IMR-90 (cell line): ENCODE data around the gene MTM1. TPM values are rescaled to one million over a fixed set of nuclear protein-coding genes. Genes with fewer than 3 reads are reported as not detected.

Experiments used
- ATAC-seq: fragments of 200-7000 bp; cut with Tn5 transposase; 2 replicates; pipeline ENCODE4 v1.9.1; 2020; ENCODE audit warnings: low read depth, mild to moderate bottlenecking, moderate library complexity
- BruUV-seq: library from RNA; stranded (reverse); fragments of 400-500 nt; replicated peaks from 2 replicates; lab custom pipeline; 2021; lab: Mats Ljungman, UMichigan
- CTCF ChIA-PET: fragments of 300-600 bp; formaldehyde crosslinking; extraction: SDS; loops from one replicate; lab custom pipeline; 2021; ENCODE audit warnings: antibody characterized with exemption; lab: Yijun Ruan, JAX
- POLR2A ChIA-PET: fragments of 300-600 bp; sonication (Branson Sonifier 250); formaldehyde crosslinking; loops from one replicate; lab custom pipeline; 2022; ENCODE audit warnings: antibody characterized with exemption; ENCODE audit not compliant: unreplicated experiment; lab: Charles Lee
- DNase-seq: peaks from one replicate; pipeline ENCODE4 v3.0.0; 2013
- H2AFZ ChIP-seq: replicated peaks from 2 replicates; pipeline ENCODE3; 2013; ENCODE audit warnings: low read length, mild to moderate bottlenecking; ENCODE audit not compliant: poor library complexity
- H2AK5ac ChIP-seq: 2 replicates; pipeline ENCODE4 v1.6.1; 2013; ENCODE audit warnings: low read depth, low read length, inconsistent platforms
- H2AK9ac ChIP-seq: replicated peaks from 2 replicates; pipeline ENCODE3; 2013; ENCODE audit warnings: mild to moderate bottlenecking, low read depth, low read length, moderate library complexity; ENCODE audit not compliant: poor library complexity
- H2BK120ac ChIP-seq: 2 replicates; pipeline ENCODE4 v1.6.1; 2013; ENCODE audit warnings: low read depth, low read length, inconsistent platforms
- H2BK15ac ChIP-seq: 3 replicates; pipeline ENCODE4 v1.6.1; 2013; ENCODE audit warnings: low read depth, low read length, inconsistent platforms
- H2BK20ac ChIP-seq: 2 replicates; pipeline ENCODE4 v1.6.1; 2013; ENCODE audit warnings: low read depth, mild to moderate bottlenecking, inconsistent platforms, low read length, moderate library complexity
- H2BK5ac ChIP-seq: 2 replicates; pipeline ENCODE4 v1.6.1; 2013; ENCODE audit warnings: mild to moderate bottlenecking, low read depth, low read length, inconsistent platforms; ENCODE audit not compliant: poor library complexity, severe bottlenecking
- H3K14ac ChIP-seq: replicated peaks from 2 replicates; pipeline ENCODE4 v1.6.1; 2013; ENCODE audit warnings: low read depth, low read length, inconsistent platforms
- H3K18ac ChIP-seq: 2 replicates; pipeline ENCODE4 v1.6.1; 2013; ENCODE audit warnings: low read depth, low read length, control low read depth
- H3K23ac ChIP-seq: 2 replicates; pipeline ENCODE4 v1.6.1; 2013; ENCODE audit warnings: low read depth, low read length, inconsistent platforms
- H3K27ac ChIP-seq: 2 replicates; pipeline ENCODE4 v1.5.1; 2013; ENCODE audit warnings: mild to moderate bottlenecking, control low read depth, low read length; ENCODE audit not compliant: insufficient read depth
- H3K27me3 ChIP-seq: 2 replicates; pipeline ENCODE4 v1.6.1; 2013; ENCODE audit warnings: low read length; ENCODE audit not compliant: control insufficient read depth, insufficient read depth
- H3K36me3 ChIP-seq: 2 replicates; pipeline ENCODE4 v1.6.1; 2013; ENCODE audit warnings: low read length, mixed read lengths; ENCODE audit not compliant: control insufficient read depth, insufficient read depth
- H3K4ac ChIP-seq: 2 replicates; pipeline ENCODE4 v1.6.1; 2013; ENCODE audit warnings: low read depth, low read length, inconsistent platforms
- H3K4me1 ChIP-seq: 2 replicates; pipeline ENCODE4 v1.6.1; 2013; ENCODE audit warnings: low read length, mixed read lengths; ENCODE audit not compliant: control insufficient read depth, insufficient read depth
- H3K4me2 ChIP-seq: 2 replicates; pipeline ENCODE4 v1.6.1; 2013; ENCODE audit warnings: low read depth, mild to moderate bottlenecking, control low read depth, low read length, moderate library complexity
- H3K4me3 ChIP-seq: 2 replicates; pipeline ENCODE4 v1.5.1; 2013; ENCODE audit warnings: low read depth, mild to moderate bottlenecking, control low read depth, low read length, moderate library complexity; ENCODE audit not compliant: insufficient read depth
- H3K56ac ChIP-seq: 2 replicates; pipeline ENCODE4 v1.6.1; 2013; ENCODE audit warnings: low read length, inconsistent platforms; ENCODE audit not compliant: insufficient read depth; ENCODE audit errors: extremely low read depth
- H3K79me1 ChIP-seq, 2 experiments: 2 replicates each; pipeline ENCODE4 v1.6.1; 2013; ENCODE audit warnings: low read length in 2 of 2, inconsistent platforms in 1 of 2, low read depth in 1 of 2
- H3K9ac ChIP-seq: 2 replicates; pipeline ENCODE4 v1.6.1; 2013; ENCODE audit warnings: low read depth, low read length, control low read depth
- H3K9me1 ChIP-seq: 2 replicates; pipeline ENCODE4 v1.6.1; 2013; ENCODE audit warnings: low read length, inconsistent platforms; ENCODE audit not compliant: insufficient read depth
- H3K9me3 ChIP-seq: 2 replicates; pipeline ENCODE4 v1.6.1; 2013; ENCODE audit warnings: low read length; ENCODE audit not compliant: control insufficient read depth, insufficient read depth
- H4K20me1 ChIP-seq: 2 replicates; pipeline ENCODE4 v1.6.1; 2013; ENCODE audit warnings: low read length, inconsistent platforms; ENCODE audit not compliant: insufficient read depth
- H4K5ac ChIP-seq: 2 replicates; pipeline ENCODE4 v1.6.1; 2013; ENCODE audit warnings: mild to moderate bottlenecking, low read depth, low read length, control low read depth
- H4K8ac ChIP-seq, 2 experiments: 2 replicates each; pipeline ENCODE4 v1.6.1; 2013; ENCODE audit warnings: low read depth in 2 of 2, low read length in 2 of 2, control low read depth in 1 of 2, inconsistent platforms in 1 of 2
- H4K91ac ChIP-seq: 2 replicates; pipeline ENCODE4 v1.6.1; 2013; ENCODE audit warnings: low read depth, low read length, inconsistent platforms; ENCODE audit not compliant: insufficient read depth
- BHLHE40 ChIP-seq: fragments of 150-350 bp; IDR thresholded peaks from 2 replicates; pipeline ENCODE4 v1.6.1; 2016; ENCODE audit warnings: mild to moderate bottlenecking, low read depth, low read length
- CEBPB ChIP-seq: IDR thresholded peaks from 2 replicates; pipeline ENCODE4 v1.6.1; 2012; ENCODE audit warnings: low read depth, low read length, improper control_type of control experiment
- CHD1 ChIP-seq: IDR thresholded peaks from 2 replicates; pipeline ENCODE4 v1.6.1; 2012; ENCODE audit warnings: low read depth, low read length, improper control_type of control experiment
- FOS ChIP-seq: fragments of 150-350 bp; IDR thresholded peaks from 2 replicates; pipeline ENCODE4 v1.6.1; 2016; ENCODE audit warnings: low read depth, low read length
- MAFK ChIP-seq: IDR thresholded peaks from 2 replicates; pipeline ENCODE4 v1.6.1; 2012; ENCODE audit warnings: low read depth, low read length, improper control_type of control experiment
- MAZ ChIP-seq: IDR thresholded peaks from 2 replicates; pipeline ENCODE4 v1.6.1; 2012; ENCODE audit warnings: low read depth, mild to moderate bottlenecking, low read length, improper control_type of control experiment, moderate library complexity, borderline replicate concordance
- MXI1 ChIP-seq: IDR thresholded peaks from 2 replicates; pipeline ENCODE4 v1.6.1; 2012; ENCODE audit warnings: low read depth, mild to moderate bottlenecking, low read length, moderate library complexity, borderline replicate concordance
- NFE2L2 ChIP-seq: fragments of 150-350 bp; IDR thresholded peaks from 2 replicates; pipeline ENCODE4 v1.6.1; 2016; ENCODE audit warnings: low read depth, mild to moderate bottlenecking, low read length
- POLR2A ChIP-seq: IDR thresholded peaks from 2 replicates; pipeline ENCODE4 v1.6.1; 2012; ENCODE audit warnings: mild to moderate bottlenecking, low read depth, low read length
- RAD21 ChIP-seq: IDR thresholded peaks from 2 replicates; pipeline ENCODE4 v1.6.1; 2012; ENCODE audit warnings: low read length, improper control_type of control experiment
- RCOR1 ChIP-seq: IDR thresholded peaks from 2 replicates; pipeline ENCODE4 v1.6.1; 2012; ENCODE audit warnings: mild to moderate bottlenecking, low read length, improper control_type of control experiment; ENCODE audit not compliant: insufficient replicate concordance
- RFX5 ChIP-seq: IDR thresholded peaks from 2 replicates; pipeline ENCODE4 v1.8.0; 2012; ENCODE audit warnings: low read depth, mild to moderate bottlenecking, low read length, moderate library complexity
- SMC3 ChIP-seq: fragments of 150-350 bp; IDR thresholded peaks from 2 replicates; pipeline ENCODE4 v1.6.1; 2016; ENCODE audit warnings: low read depth, mild to moderate bottlenecking, antibody characterized with exemption, low read length, moderate library complexity
- WGBS, 2 experiments: methylation state at CpG; one replicate each; pipeline versions ENCODE4 v1.1.5 to v1.1.7; 2013; ENCODE audit warnings: missing lambda C conversion rate in 2 of 2; ENCODE audit not compliant: insufficient read length in 1 of 2; ENCODE audit errors: extremely low coverage in 2 of 2; 5-methylcytosine and 5-hydroxymethylcytosine counted together
- dilution Hi-C: fragments of 300-500 bp; cut with HindIII; formaldehyde crosslinking; loops from one replicate; pipeline ENCODE4 v1.14.3; 2018; ENCODE audit warnings: low sequenced_read_pairs; ENCODE audit not compliant: unreplicated experiment
- in situ Hi-C: fragments of 300-500 bp; cut with MboI; formaldehyde crosslinking; loops from 3 replicates; pipeline ENCODE4 v1.14.3; 2019; ENCODE audit warnings: low sequenced_read_pairs, inconsistent platforms, mixed read lengths
- intact Hi-C: fragments of 100-400 bp; cut with micrococcal nuclease; formaldehyde crosslinking; loops from 2 replicates; pipeline ENCODE4 v1.10.0; 2022
- polyA plus RNA-seq, 3 experiments: library from polyadenylated mRNA; depleted of rRNA; stranded (reverse); fragments of >200 nt; gene quantifications; 2 replicates each; pipeline ENCODE4 v1.2.3, GENCODE V29; 2012; ENCODE audit warnings: low replicate concordance in 1 of 3
- total RNA-seq: library from RNA; depleted of rRNA; stranded (reverse); fragments of >200 nt; gene quantifications from 2 replicates; pipeline ENCODE4 v1.2.3, GENCODE V29; 2012
- TF ChIP-seq, protein P1 (sequence below): fragments of 150-350 bp; IDR thresholded peaks from 2 replicates; pipeline ENCODE4 v1.6.1; 2016; ENCODE audit warnings: low read depth, mild to moderate bottlenecking, low read length, moderate library complexity, borderline replicate concordance
- TF ChIP-seq, protein P2 (sequence below): fragments of 150-350 bp; IDR thresholded peaks from 2 replicates; pipeline ENCODE4 v1.6.1; 2017; ENCODE audit warnings: mild to moderate bottlenecking, antibody characterized with exemption, low read length, low read depth
- TF ChIP-seq, protein P3 (sequence below): conservative IDR thresholded peaks from 2 replicates; pipeline ENCODE4 v1.5.1; 2012; ENCODE audit warnings: mild to moderate bottlenecking, low read depth, low read length, improper control_type of control experiment

The MTM1 gene
- total and polyA plus RNA-seq, 2 of the 4 experiments (the other 2 are of a cell fraction): 3.8 to 5.6 TPM

DNA sequence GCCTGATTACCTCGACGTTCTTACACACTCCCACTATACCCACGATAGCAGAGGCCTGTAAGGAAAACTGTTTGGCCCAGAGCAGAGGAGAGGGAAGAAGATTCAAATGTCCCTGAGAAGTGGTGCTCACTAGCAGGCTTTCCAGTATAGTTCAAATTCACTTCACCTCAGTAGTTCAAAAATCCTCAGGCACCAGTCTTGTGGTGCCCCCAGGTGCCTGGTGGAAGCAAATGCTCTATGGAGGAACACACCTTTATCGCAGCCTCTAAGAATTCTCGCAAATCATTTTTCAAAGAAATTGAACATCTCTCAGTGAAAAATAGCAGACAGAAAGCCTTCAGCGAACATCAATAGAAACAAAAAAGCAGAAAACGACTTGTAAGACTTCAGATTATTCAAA, 112.6 kb downstream of the MTM1 start:
- Histone ChIP-seq H3K14ac (no peak overlapping the region), H4K5ac (no peak overlapping the region), H4K20me1 (no peaks in the 10 kb centered on the region), H2AK5ac (no peak overlapping the region), H3K36me3 (no peaks in the 10 kb centered on the region), H3K23ac (no peak overlapping the region), H2BK120ac (no peak overlapping the region), H3K4ac (no peak overlapping the region), H2BK5ac (no peak overlapping the region), H4K91ac (no peak overlapping the region), H2AK9ac (no peak overlapping the region), H3K9me3 (peaks cover 2% of the 10 kb centered on the region; the same call in 1 of the 2 replicates), H4K8ac (no peak overlapping the region), H2BK20ac (no peak overlapping the region), H3K4me2 (no peak overlapping the region), H3K56ac (no peak overlapping the region), H3K9me1 (no peaks in the 10 kb centered on the region), H3K9ac (no peak overlapping the region), H3K18ac (no peak overlapping the region), H3K4me1 (no peaks in the 10 kb centered on the region), H2AFZ (no peak overlapping the region), H3K4me3 (no peak overlapping the region), H3K27ac (no peak overlapping the region), H3K79me1 (no peaks in the 10 kb centered on the region), H2BK15ac (no peak overlapping the region), H3K27me3 (no peaks in the 10 kb centered on the region)
- BruUV-seq: no TSS peak
- ChIA-PET POLR2A (no interaction called here), CTCF (no interaction called here)
- intact Hi-C loops (loop anchor here (2.0 to 10.0 kb wide), 2 partner anchors 16 to 316 kb away; partner anchors contain the start of gene MAMLD1), in situ Hi-C loops (no loop called here), dilution Hi-C loops (no loop called here)
- TF ChIP-seq MAZ: no peak
- TF ChIP-seq BHLHE40: no peak
- TF ChIP-seq RCOR1: no peak
- no peak for TF ChIP-seq NFE2L2
- TF ChIP-seq FOS: no peak
- TF ChIP-seq, protein P1, sequence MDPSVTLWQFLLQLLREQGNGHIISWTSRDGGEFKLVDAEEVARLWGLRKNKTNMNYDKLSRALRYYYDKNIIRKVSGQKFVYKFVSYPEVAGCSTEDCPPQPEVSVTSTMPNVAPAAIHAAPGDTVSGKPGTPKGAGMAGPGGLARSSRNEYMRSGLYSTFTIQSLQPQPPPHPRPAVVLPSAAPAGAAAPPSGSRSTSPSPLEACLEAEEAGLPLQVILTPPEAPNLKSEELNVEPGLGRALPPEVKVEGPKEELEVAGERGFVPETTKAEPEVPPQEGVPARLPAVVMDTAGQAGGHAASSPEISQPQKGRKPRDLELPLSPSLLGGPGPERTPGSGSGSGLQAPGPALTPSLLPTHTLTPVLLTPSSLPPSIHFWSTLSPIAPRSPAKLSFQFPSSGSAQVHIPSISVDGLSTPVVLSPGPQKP: no peak
- TF ChIP-seq MAFK: no peak
- no peak for TF ChIP-seq POLR2A
- TF ChIP-seq RFX5: no peak
- no peak for TF ChIP-seq CHD1
- no peak for TF ChIP-seq MXI1
- TF ChIP-seq CEBPB: no peak
- peak; percentile 45 for TF ChIP-seq RAD21
- TF ChIP-seq, protein P2, sequence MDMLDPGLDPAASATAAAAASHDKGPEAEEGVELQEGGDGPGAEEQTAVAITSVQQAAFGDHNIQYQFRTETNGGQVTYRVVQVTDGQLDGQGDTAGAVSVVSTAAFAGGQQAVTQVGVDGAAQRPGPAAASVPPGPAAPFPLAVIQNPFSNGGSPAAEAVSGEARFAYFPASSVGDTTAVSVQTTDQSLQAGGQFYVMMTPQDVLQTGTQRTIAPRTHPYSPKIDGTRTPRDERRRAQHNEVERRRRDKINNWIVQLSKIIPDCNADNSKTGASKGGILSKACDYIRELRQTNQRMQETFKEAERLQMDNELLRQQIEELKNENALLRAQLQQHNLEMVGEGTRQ: no peak
- TF ChIP-seq SMC3: peak; percentile 26
- TF ChIP-seq, protein P3, sequence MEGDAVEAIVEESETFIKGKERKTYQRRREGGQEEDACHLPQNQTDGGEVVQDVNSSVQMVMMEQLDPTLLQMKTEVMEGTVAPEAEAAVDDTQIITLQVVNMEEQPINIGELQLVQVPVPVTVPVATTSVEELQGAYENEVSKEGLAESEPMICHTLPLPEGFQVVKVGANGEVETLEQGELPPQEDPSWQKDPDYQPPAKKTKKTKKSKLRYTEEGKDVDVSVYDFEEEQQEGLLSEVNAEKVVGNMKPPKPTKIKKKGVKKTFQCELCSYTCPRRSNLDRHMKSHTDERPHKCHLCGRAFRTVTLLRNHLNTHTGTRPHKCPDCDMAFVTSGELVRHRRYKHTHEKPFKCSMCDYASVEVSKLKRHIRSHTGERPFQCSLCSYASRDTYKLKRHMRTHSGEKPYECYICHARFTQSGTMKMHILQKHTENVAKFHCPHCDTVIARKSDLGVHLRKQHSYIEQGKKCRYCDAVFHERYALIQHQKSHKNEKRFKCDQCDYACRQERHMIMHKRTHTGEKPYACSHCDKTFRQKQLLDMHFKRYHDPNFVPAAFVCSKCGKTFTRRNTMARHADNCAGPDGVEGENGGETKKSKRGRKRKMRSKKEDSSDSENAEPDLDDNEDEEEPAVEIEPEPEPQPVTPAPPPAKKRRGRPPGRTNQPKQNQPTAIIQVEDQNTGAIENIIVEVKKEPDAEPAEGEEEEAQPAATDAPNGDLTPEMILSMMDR: peak; percentile 46
- DNase-seq (peak; percentile 34), ATAC-seq (peak; percentile 27; the same call in 1 of the 2 replicates)
- no CpG with 5 or more reads among the region's 7 CpGs for WGBS, 2 experiments
